ENCODE results near the gene SLC10A1.

The SLC10A1 gene

DNA sequence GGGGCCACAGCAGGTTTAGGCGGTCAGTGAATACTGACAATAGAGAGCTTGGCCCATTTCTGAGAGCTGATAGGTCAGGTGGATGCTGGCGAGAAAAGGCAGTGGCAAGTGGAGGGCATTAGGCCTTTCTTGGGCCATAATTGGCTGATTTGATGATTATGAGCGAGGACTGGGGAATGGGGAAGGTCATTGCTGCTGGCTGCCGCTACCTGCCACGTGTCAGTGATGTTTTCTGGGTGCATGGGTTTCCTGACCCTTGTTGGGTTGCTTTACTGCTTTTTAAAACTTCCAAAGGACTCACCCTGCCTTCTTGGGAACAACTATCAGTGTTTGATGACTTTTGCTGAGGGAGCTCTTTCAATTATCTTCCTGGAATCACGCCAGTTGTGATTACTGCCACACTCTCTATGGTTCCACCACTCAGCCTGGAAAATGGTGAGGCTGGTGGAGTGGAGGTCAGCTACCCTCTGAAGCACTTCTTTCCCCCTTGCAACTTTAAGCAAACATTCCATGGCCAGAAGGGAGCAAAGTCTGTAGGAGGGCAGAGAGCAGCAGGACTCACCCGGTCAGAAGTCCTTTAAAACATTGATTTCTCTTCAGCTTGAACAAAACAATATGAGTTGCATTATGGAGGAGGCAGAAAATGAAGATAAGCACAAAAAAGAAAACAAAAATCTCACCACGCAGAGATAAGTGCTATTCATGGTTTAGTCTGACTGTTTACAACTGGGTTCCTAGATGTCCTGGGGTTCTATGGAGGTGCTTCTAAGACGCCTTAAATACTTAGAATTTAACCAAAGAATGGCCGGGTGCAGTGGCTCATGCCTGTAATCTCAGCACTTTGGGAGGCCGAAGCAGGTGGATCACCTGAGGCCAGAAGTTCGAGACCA lies 12.1 kb upstream of the SLC10A1 start:
- no peak for DNase-seq

DNA sequence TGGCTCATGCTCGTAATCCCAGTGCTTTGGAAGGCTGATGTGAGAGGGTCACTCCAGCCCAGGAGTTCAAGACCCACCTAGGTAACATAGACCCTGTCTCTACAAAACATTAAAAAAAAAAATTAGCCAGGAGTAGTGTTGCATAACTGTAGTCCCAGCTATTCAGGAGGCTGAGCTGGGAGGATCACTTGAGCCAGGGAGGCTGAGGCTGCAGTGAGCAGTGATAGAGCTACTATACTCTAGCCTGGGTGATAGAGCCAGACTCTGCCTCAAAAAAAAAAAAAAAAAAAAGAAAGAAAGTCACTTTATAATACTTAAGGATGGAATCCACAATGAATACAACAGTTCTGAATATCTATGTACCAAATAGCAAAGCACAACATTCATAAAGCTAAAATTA lies 10.2 kb upstream of the SLC10A1 start:
- no peak for DNase-seq

DNA sequence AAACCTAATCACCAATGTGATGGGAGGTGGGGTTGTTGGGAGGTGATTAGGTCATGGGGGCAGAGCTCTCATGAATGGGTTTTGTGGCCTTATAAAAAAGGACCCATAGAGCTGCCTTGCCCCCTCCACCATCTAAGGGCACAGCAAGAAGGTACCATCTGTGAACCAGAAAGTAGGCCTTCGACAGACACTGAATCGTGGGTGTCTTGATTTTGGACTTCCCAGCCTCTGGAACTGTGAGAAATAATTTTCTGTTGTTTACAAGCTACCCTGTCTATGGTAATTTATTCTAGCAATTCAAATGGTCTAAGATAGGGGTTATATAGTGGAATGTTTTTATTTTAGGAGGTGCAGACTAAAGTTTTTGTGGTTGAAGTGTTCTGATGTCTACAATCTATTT lies 7.9 kb upstream of the SLC10A1 start:
- DNase-seq, result no peak

DNA sequence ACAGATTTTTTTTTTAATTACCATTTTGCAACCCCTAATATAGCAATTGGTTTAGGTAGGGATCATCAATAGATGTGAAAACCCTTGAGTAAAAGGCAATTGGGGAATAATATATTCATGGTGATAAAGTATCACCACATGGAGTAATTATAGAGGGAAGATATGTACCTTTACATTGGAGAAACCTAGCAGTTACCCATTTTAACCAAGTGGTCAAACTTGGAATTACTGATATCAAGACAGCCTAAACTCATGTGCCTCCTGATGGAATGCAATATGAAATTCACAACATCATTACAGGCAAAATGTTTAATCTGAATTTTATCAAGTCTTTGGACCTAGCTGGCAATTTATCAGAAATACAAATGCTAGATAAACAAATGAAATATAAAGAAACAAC lies 6.7 kb upstream of the SLC10A1 start:
- DNase-seq, result no peak

DNA sequence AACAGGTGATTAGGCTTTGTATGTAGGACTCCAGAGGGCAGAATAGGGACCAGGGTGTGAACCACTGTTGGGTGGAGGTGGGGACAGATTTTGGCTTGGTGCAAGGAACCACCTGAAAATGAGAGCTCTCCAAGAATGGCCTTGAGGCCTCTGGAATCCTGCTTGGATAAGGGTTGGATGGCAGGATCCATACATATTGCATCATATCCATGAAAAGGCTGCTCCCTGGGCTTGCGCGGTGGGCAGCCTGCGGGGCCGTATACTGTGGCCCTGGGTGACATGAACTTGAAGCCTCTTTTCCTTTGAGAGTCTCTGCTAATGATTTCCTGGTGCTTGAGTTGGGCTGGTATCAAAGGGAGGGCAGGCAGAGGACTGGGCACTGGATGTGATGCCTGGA lies 1.3 kb upstream of the SLC10A1 start:
- no peak for DNase-seq

DNA sequence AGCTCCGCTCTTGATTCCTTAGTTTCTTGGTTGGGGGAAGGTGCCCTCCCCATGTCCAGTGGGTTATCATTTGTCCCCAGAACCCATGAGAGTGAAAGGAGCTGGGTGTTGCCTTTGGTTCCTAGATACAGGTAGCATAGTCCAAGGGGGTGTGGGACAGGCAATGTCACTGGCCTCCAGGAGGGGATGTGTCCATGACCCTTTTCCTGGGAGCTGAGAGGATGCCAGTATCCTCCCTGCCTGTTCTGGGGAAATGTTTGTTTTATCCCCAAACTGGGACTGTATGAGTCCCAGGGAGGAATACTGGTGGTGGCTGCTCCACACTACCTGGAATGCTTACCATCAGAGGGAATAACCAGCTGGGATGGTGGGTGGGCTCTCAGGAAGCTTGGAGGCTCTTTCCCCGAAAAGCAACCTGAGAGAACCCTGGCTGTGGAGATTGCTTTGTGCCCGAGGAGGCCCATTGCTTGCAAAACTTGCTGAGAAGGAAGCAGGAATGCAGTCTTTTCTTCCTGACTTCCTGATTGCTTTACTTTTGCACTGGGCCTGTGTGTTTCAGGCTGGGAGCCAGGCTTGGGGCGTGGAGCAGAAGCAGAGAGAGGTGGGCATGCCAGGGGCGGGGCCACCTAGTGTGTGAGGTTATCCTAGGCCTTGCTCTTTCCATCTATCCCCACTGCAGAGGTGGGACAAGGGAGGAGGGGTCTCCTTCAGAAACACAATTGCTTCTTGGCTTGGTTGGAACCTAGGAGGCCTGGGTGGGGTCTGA lies 715 bp upstream of the SLC10A1 start:
- no peak for DNase-seq

DNA sequence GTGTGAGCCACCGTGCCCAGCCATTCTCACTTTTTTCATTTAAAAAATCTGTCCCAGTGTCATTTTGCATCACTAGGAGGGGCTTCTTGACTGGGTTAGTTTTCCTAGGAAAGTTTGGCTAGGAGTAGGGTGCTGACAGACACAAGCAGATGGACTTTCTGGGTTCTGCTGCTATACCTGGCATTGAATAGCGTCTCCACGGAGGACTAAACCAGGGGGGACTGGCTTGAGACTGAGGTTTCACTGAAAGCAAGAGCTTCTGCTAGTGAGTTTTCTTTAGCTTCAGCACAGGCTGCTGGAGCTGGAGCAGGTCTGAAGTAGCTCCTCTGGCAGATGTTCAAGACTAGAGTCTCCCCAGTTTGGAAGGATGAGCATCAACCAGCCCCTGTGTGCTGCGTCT lies 1.4 kb downstream of the SLC10A1 start:
- DNase-seq, result no peak

DNA sequence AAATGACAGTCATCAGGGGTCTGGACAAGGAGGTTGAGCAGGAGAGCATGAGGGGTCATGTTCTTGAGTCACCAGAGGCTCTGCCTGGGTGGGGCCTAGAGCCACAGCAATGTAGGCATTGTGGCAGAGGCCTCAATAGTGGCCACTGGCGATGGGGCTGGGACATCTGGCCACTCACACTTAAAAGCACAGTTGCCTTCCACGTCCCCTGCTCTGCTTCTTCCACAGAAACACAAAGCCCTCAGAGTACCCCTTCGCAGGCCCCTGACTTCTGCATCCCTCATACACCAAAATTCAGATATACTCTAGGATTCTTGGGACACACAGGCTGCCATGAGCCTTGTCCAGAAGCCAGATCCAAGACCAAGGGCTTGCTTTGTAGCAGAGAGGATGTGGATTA lies 2.2 kb downstream of the SLC10A1 start:
- no peak for DNase-seq

DNA sequence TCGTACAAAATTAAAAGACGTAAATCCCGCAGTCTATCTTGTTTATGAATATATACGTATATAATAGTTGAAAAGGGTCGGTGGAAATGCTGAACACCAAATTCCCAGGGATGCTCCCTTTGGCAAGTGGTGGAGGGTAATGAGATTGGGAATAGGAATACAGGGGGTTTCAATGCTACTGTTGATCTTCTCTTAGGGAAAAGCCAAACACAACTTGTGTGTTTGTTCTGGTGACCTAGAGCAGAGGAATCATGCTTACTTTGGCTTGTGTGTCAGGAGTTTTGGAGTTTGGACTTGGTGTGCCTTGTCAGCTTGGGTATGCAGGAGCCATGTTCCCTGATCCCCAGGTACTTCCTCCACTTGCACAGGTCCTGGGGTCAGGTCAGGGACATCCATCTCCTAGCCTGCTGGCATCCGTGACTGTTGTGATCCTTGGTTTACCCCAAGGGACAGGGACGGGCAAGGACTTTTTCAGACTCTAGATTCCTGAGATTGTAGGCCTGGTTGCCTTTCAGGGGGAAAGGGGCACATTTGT lies 4.1 kb downstream of the SLC10A1 start:
- DNase-seq, result no peak

DNA sequence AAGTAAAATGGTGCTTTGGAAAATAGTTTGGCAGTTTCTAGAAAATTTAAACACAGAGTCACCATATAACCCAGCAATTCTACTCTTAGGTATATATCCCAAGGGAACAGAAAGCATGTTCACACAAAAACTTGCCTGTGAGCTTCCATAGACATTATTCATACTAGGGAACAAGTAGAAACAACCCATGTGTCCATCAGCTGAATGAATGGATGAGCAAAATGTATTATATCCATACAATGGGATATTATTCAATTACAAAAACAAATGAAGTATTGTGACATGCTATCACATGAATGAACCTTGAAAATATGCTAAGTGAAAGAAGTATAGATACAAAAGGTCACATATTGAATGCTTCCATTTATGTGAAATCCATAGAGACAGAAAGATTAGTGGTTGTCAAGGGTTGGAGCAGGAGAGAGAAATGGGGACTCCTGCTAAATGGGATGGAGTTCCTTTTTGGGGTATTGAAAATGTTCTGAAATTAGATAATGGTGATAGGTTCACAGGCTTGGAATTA lies 7.9 kb downstream of the SLC10A1 start:
- DNase-seq, result no peak

DNA sequence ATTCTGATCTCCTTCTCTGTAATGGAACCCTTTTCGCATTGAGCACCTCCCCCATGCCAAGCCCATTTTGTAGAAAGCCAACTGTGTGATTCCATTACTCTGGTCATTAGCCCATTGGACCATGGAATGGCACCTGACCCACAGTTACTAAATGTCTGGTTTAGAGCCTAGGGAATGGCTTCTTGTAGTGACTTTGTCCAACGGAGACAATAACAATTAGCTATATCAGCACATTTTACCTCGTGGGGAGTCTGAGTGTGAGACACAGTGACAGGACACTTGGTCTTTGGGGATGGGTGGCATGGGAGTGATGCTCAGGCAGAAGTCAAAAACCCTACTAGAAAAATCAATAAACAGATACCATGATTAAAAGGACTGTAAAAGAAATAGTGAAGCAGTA lies 10.4 kb downstream of the SLC10A1 start:
- no peak for DNase-seq

DNA sequence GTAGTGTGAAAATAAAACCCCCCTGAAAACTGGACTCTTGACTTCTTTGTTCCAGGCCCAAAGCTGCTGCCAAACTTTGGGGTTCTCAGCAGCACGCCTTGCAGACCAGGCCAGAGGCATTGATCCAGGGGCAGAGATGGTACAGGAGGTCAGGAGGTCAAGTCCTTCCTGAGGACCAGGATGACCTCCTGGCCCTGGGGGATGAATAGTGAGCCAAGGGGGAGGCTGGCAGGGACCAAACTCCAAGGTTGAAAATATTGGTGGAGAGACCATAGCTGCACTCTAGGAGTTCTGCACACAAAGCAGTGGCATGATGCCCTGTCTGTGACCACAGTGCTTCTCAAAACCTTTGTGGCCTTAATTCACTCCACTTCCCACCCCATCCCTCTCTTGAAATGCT lies 12.1 kb downstream of the SLC10A1 start:
- DNase-seq, result no peak

DNA sequence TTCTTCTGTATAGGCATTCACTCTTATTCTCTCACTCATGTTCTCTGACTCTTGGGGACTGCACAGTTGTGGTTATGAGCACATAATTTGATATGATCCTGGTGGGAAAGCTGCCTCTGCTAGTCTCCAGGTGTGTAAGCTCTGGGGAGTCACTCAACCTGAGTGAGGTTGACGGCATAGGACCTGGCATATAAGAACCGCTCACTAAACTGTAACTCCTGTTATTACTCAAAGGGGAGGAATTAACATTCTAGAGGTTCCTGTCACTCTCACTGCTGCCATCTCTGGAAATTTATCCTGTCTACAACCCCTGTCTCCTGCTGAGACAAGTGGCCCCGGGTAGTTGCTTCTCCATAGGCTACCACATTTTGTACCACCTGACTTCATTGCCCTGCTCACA lies 16.1 kb downstream of the SLC10A1 start:
- DNase-seq, result no peak

DNA sequence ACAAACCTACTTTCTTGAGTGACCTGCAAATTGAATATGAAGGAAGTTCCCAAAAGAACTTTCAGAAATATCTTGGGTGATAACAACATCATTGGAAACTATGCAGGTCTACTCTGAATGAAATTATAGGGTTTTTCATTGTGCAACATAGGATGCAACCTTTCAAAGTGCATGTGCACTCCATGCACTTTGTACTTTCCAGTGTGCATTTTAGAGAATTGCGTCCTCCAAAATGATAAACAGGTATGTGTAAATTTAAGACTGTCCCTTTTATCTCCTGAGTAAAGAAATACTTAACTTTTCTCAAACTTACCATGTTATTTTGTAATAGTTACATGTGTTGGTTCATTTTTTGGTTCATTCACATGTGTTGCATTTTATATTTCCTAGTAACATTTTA lies 16.9 kb downstream of the SLC10A1 start:
- DNase-seq, result no peak

DNA sequence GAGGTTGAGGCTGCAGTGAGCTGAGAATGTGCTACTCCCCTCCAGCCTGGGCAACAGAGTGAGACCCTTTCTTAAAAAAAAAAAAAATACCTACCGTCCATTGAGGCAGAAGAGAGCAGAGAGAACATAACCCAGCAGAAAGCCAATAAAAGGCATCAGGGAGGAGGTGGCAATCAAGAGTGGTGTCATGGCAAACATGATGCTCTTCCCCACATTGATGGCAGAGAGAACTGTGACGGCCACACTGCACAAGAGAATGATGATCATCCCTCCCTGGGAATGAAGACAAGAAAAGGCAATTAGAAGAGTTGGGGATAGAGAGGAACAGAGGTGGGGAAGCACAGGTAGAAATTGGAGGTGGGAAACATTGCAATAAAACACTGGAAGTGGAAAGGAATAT lies 18.0 kb downstream of the SLC10A1 start:
- DNase-seq, result no peak

DNA sequence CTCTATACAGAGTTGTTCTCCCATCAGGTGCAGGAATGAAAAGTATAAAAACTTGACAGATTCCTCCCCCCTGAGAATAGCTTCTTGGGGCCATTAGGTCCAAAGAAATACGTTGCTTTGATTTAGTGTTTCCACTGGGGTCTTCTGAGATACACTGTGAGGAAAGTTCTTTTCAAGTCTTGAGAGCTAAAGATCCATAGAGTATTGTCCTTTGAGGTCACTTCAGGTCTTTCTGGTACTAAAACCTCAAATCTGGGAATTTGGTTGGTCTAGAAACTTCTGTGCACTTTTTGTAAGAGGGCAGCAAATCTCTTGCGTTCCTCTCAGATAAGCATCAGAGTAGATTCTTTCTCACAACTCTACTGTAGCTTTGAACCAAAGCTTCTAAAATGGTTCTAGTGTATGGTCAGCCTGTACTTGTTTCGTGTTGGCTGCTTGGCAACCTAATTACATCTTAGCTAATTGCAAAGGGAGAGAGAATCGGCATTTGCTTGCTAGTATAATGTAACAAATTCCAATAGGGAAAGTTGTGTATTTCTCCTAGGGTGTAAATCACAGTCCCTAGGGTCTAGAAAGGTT lies 20.1 kb downstream of the SLC10A1 start:
- DNase-seq, result no peak

DNA sequence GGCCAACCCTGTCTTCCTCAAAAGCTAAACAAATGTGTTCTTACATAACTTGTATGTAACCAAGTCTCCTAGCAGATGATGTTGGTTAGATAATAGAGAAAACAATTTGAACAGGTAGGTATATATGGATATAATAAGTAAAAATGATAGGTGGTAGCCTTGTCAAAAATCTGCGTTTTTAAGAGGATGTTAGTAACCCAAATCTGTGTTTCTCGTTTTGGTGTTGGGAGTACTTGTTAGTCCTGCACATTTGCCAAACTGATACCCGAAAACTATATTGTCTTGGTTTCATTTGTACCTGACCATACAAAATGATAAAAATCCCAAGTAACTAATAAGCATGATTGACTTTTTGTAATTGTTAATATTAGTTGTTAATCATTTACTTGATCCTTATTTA lies 22.0 kb downstream of the SLC10A1 start:
- no peak for DNase-seq

DNA sequence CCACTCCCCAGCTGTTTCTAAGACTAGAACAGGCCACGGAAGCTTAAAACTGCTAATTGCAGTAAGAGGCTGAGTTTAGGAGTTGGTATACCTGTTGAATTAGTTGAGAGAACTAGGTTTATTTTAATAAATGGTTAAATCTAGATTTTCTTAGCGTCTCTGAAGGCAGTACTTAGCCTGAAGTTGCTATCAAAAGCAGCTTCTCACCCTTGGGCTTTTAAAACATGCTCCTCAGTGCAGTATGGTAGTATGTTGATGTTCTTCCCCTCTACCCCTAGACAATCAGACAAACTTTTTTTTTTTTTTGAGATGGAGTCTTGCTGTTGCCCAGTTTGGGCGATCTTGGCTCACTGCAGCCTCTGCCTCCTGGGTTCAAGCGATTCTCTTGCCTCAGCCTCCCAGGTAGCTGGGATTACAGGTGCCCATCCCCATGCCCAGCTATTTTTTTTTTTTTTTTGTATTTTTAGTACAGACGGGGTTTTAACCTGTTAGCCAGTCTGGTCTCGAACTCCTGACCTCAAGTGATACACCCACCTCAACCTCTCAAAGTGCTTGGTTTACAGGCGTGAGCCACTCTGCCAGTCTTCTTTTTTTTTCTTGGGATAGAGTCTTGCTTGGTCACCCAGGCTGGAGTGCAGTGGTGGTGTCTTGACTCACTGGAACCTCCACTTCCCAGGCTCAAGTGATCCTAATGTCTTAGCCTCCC lies 23.3 kb downstream of the SLC10A1 start:
- no peak for DNase-seq

DNA sequence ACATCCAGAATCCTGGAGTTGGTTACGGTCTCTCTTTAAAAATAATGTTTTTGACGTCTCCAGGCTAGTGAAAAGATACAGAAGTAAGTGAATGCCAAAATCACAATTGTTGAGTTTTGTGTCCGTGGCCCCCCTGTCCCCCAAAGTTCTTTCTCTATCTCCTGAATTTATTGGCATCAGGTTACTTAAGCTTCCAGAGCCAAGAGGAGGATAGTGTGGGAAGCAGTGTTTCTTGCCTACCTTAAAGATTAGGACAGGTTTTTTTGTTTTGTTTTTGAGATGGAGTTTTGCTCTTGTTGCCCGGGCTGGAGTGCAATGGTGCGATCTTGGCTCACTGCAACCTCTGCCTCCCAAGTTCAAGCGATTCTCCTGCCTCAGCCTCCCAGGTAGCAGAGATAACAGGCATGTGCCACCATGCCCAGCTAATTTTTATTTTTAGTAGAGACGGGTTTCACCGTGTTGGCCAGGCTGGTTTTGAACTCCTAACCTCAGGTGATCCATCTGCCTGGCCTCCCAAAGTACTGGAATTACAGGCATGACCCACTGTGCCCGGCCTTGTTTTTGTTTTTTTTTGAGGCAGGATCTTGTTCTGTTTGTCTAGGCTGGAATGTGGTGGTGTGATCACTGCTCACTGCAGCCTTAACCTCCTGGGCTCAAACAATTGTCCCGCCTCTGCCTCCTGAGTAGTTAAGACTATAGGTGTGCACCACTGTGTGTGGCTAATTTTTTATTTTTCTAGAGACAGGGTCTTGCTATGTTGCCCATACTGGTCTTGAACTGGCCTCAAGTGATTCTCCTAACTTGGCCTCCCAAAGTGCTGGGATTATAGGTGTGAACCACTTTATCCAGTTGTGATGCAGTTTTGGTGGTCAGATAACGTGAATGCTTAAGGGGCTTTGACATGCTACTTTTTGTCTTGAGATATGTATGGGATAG lies 24.7 kb downstream of the SLC10A1 start:
- no peak for DNase-seq

DNA sequence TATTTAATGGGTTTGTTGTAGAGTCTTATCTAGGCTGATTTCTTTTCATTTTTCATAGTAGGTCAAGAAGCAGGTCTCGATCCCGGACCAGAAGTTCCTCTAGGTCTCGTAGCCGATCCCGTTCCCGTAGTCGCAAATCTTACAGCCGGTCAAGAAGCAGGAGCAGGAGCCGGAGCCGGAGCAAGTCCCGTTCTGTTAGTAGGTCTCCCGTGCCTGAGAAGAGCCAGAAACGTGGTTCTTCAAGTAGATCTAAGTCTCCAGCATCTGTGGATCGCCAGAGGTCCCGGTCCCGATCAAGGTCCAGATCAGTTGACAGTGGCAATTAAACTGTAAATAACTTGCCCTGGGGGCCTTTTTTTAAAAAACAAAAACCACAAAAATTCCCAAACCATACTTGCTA lies 25.9 kb downstream of the SLC10A1 start:
- DNase-seq, result no peak

DNA sequence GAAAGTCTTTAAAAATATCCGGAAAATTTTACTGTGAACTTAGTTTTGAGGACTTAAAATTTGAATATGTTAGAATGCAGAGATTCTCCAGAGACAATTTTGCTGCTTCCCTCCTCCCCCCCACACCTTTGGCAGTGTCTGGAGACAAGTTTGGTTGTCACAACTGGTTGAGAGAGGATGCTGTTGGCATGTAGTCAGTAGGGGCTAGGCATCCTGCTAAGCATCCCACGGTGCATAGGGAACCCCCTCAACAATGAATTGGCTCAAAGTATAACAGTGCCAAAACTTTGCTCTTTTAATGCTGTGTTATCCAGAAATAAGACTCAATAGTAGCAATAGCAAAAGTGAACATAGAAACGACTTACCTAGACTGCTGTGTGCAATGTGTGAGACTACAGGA lies 26.5 kb downstream of the SLC10A1 start:
- no peak for DNase-seq

DNA sequence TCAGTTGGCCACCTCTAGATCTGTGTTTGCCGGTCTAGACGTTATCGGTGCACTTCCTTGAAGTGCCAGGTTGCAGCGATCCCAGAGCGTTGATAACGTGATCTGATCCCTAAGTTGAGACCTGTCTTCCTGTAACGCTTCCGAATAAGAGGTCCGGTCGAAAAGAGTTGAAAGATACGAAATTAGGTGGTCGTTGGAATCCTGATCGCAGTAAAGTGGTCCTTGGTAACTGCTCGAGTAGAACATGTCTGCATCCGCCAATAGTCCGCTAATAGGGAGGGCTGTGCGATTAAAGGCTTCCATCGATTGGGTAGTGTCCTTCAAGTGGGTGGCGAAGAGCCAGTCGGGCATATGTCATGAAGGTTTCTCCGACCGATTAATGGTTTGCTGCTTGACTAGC lies 27.4 kb downstream of the SLC10A1 start:
- DNase-seq, result no peak

Data from activated CD4-positive, CD25-positive, alpha-beta regulatory T cell treated with anti-CD3 and anti-CD28 coated beads, Interleukin-2, amount 50 U/mL, for 72 hours (primary cell).